Measurements from ENCODE around the gene SPTSSB. TPM values are rescaled to one million over a fixed set of nuclear protein-coding genes. Genes with fewer than 3 reads are reported as not detected.

SPTSSB gene
- total RNA-seq (5.0 and 5.3 TPM in 2 replicates), polyA plus RNA-seq (6.9 and 17.2 TPM in 2 replicates)

GRCh38 chr3:161371441-161372320 is at the start of gene SPTSSB:
Gene SPTSSB, minus strand, starts transcription at chr3:161371517. Its CDS starts 25,194 bp downstream, at chr3:161346323.
- Histone ChIP-seq H3K9me2 (replicated peaks; ENCODE audit: insufficient read depth) (no peaks in the 10 kb centered on the region), H3K4me1 (ENCODE audit: insufficient read depth) (peaks cover 6% of the 10 kb centered on the region), H3K27me3 (peaks cover 7% of the 10 kb centered on the region), H2AFZ (peak within 1 kb of the TSS; percentile 96), H3K36me3 (replicated peaks; ENCODE audit: insufficient read depth, low read depth) (no peaks in the 10 kb centered on the region), H3K9me3 (ENCODE audit: low read depth) (no peaks in the 10 kb centered on the region), H3K4me2 (peak within 1 kb of the TSS; percentile 100), H3K79me2 (no peaks in the 10 kb centered on the region), H3K4me3 (peak within 1 kb of the TSS; percentile 67), H3K27ac (peak within 1 kb of the TSS; percentile 21), H4K20me1 (ENCODE audit: insufficient read depth, poor library complexity, severe bottlenecking) (no peaks in the 10 kb centered on the region)
- DNase-seq (ENCODE audit: low spot score) = peak; percentile 79
- TF ChIP-seq EZH2 (IDR thresholded peaks at IDR 0.05; ENCODE audit: borderline replicate concordance) = peak; percentile 43
- no peak for TF ChIP-seq EZH2phosphoT487 (IDR thresholded peaks at IDR 0.05; ENCODE audit: low read depth, severe bottlenecking, unreplicated experiment)
- TF ChIP-seq, protein P1, sequence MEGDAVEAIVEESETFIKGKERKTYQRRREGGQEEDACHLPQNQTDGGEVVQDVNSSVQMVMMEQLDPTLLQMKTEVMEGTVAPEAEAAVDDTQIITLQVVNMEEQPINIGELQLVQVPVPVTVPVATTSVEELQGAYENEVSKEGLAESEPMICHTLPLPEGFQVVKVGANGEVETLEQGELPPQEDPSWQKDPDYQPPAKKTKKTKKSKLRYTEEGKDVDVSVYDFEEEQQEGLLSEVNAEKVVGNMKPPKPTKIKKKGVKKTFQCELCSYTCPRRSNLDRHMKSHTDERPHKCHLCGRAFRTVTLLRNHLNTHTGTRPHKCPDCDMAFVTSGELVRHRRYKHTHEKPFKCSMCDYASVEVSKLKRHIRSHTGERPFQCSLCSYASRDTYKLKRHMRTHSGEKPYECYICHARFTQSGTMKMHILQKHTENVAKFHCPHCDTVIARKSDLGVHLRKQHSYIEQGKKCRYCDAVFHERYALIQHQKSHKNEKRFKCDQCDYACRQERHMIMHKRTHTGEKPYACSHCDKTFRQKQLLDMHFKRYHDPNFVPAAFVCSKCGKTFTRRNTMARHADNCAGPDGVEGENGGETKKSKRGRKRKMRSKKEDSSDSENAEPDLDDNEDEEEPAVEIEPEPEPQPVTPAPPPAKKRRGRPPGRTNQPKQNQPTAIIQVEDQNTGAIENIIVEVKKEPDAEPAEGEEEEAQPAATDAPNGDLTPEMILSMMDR (IDR thresholded peaks at IDR 0.05; ENCODE audit: poor library complexity) = peak; percentile 34
- WGBS (ENCODE audit: low lambda C conversion rate, missing lambda C conversion rate) = under 1% methylated on average over 46 of the region's 53 CpGs

GRCh38 chr3:161420746-161421145 is 49.4 kb upstream of the SPTSSB start:
- H4K20me1 ChIP-seq (ENCODE audit: insufficient read depth, poor library complexity, severe bottlenecking) = no peaks in the 10 kb centered on the region

GRCh38 chr3:161419555-161420333 is 48.4 kb upstream of the SPTSSB start:
- H3K9me3 ChIP-seq (ENCODE audit: low read depth) = no peaks in the 10 kb centered on the region
- no peak overlapping the region for H3K27ac ChIP-seq
- TF ChIP-seq EZH2phosphoT487 (IDR thresholded peaks at IDR 0.05; ENCODE audit: low read depth, severe bottlenecking, unreplicated experiment) (no peak), EZH2 (IDR thresholded peaks at IDR 0.05; ENCODE audit: borderline replicate concordance) (no peak)
- TF ChIP-seq, protein P1 (IDR thresholded peaks at IDR 0.05; ENCODE audit: poor library complexity) = no peak
- no peaks in the 10 kb centered on the region for H3K36me3 ChIP-seq (replicated peaks; ENCODE audit: insufficient read depth, low read depth)
- no peaks in the 10 kb centered on the region for H4K20me1 ChIP-seq (ENCODE audit: insufficient read depth, poor library complexity, severe bottlenecking)
- DNase-seq (ENCODE audit: low spot score) = no peak
- no peaks in the 10 kb centered on the region for H3K79me2 ChIP-seq
- no peak overlapping the region for H3K4me3 ChIP-seq
- H3K4me1 ChIP-seq (ENCODE audit: insufficient read depth) = peaks cover 8% of the 10 kb centered on the region
- no peak overlapping the region for H2AFZ ChIP-seq
- no peak overlapping the region for H3K4me2 ChIP-seq
- WGBS (ENCODE audit: low lambda C conversion rate, missing lambda C conversion rate) = 84% methylated on average over 3 of the region's 3 CpGs
- H3K9me2 ChIP-seq (replicated peaks; ENCODE audit: insufficient read depth) = no peaks in the 10 kb centered on the region
- no peaks in the 10 kb centered on the region for H3K27me3 ChIP-seq

More at GRCh38 chr3:161420746-161421145, 49.4 kb upstream of the SPTSSB start:
- WGBS (ENCODE audit: low lambda C conversion rate, missing lambda C conversion rate) = 14% methylated on average over 8 of the region's 8 CpGs
- no peak overlapping the region for H3K4me3 ChIP-seq
- no peak overlapping the region for H3K27ac ChIP-seq
- TF ChIP-seq EZH2phosphoT487 (IDR thresholded peaks at IDR 0.05; ENCODE audit: low read depth, severe bottlenecking, unreplicated experiment) (no peak), EZH2 (IDR thresholded peaks at IDR 0.05; ENCODE audit: borderline replicate concordance) (no peak)
- TF ChIP-seq, protein P1 (IDR thresholded peaks at IDR 0.05; ENCODE audit: poor library complexity) = no peak
- no peaks in the 10 kb centered on the region for H3K9me3 ChIP-seq (ENCODE audit: low read depth)
- no peaks in the 10 kb centered on the region for H3K27me3 ChIP-seq
- no peaks in the 10 kb centered on the region for H3K9me2 ChIP-seq (replicated peaks; ENCODE audit: insufficient read depth)
- no peak overlapping the region for H2AFZ ChIP-seq
- H3K79me2 ChIP-seq = no peaks in the 10 kb centered on the region
- peak; percentile 41 for DNase-seq (ENCODE audit: low spot score)
- no peaks in the 10 kb centered on the region for H3K36me3 ChIP-seq (replicated peaks; ENCODE audit: insufficient read depth, low read depth)
- H3K4me1 ChIP-seq (ENCODE audit: insufficient read depth) = peaks cover 8% of the 10 kb centered on the region
- peak overlapping the region; percentile 54 for H3K4me2 ChIP-seq

All from hepatocyte (in vitro differentiated cells).